ENCODE measurements around the gene CCDC88B.

Gene CCDC88B

DNA sequence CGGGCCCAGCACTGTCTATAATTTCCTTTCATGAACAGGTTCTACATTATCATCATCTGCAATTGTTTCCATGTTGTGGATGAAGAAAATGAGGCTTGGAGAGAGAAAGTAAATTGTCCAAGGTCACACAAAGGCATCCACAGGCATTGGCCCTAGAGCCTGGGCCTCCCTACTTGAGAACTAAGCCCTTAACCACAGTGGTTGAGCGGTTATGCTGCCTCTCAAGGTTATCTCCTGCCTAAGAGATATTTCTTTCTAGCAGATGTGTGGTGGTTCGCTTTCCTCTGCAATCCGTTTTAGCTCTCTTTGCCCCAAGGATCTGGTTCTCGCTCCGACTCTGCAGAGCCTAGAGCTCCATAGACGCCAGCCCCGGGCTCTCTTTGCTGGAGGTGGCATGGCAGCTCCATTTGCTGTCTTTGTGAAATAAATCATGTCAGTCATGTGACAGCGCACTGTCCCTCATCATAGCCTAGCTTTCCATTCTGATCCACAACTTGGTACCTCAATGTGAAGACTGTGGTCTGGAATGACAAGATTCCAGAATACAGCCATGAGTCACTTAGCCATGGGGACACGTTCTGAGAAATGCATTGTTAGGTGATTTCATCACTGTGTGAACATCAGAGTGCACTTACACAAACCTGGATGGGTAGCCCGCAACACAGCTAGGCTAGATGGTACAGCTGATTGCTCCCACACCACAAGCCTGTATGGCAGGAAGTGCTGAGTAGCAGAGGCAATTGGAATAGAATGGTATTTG, 46.1 kb downstream of the CCDC88B start:
- peak; percentile 31 for DNase-seq

DNA sequence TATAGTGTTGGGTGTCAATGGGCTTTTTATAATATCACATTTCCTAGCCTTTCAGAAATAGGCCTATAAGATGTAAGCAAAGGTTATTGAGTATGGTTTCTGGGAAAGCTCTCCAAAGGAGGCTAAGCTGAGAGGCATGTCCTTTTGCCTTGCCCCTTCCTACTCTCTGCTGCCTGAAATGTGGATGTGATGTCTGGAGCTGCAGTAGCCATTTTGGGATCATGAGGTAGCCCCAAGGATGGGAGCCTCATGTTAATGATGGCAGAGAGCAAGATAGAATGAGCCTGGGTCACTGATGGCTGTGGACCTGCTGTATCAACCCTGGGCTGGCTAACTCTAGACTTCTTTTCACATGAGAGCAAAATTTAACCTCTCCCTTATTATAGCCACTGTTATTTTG, 47.9 kb downstream of the CCDC88B start:
- DNase-seq: no peak

DNA sequence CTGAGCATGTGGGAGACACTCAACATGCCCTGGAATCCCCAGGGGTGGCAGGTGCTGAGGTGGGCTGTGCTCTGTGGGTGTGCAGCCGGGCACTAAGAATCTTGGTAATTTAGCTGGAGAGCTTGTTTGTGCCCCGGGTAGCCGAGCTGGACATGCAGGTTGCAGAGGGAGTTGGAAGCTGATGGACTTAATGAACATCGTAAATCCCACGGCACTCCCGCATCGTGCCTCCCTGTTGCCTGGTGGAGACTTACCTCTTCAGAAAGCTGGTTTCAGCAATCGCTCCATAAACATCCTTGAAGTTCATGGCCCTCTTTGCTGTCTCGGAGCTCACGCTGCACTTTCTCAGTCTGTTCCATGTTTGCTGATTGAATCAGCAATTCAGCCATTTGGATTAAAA, 48.9 kb downstream of the CCDC88B start:
- no peak for DNase-seq

DNA sequence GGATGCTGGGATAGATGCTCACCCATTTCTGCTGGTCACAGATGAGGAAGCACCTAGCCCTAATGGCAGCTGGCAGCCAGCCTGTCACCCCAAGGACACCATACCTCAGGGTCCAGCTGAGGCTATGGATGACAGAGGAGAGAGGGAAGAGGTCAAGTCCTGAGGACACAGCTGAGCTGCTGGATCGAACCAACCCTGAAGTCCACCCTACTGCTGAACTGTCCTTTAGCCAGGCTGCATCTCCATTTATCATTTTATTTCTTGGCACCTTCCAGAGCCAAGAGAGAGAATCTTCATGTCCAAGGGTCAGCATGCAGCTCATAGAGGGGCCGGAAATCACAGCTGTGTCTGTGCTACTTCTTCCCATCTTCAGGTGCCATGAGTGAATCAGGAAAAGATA, 49.8 kb downstream of the CCDC88B start:
- no peak for DNase-seq

DNA sequence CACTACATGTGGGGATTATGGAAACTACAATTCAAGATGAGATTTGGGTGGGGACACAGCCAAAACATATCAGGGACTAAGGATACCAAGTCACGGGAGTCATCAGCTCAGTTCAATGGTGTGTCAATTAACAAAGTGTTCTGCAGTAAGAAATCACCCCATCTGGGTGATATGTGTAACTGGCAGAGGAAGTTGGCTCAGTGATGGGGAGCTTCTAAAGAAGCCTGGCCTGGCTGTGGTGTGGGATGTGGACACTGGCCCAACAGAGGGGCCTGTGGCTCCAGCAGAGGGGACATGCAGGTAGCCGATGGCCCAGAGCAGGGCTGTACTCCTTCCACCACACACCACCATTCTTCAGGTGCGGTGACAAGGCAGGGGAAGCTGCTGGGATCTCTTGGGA, 50.6 kb downstream of the CCDC88B start:
- DNase-seq: no peak

DNA sequence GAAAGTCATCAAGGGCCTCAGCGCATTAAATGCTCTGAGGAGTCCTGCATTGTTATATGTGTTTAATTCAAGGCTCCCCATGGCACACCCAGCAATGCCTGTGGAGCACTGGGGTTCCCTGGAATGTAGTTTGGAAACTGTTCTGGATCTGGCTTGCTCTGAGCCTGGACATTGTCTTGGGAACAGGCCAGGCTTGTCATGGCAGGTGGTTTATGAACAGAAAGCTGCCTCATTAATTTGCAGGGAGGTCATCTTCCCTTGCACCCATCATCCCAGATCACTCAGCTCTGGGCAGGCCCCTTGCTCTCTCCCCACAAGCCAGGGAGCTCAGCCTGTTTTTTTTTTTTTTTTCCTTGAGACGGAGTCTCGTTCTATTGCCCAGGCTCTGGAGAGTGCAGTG, 51.8 kb downstream of the CCDC88B start:
- DNase-seq: no peak

DNA sequence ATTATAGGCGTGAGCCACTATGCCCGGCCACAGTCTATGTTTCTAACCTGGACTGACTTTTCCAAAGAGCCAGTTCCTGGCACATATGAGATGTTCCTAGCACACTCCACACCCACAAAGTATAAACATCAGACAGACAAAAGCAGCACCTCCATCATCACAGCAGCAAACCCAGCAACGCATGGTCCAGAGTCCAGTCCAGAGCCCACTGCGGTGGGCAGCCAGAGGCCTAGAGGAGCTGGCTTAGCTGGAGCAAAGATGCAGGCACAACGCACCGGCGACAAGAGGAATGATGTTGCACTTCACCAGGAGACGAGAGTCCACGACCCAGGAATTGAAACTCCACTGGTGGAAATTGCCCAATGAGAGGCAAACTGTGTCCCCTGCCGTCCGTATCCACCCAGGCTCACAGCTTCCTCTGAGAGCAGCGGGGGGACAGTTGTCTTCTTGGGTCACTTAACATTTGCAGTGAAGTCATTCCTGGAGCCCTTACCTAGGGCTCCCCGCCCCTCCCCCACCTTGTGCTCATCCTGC, 55.6 kb downstream of the CCDC88B start:
- DNase-seq: no peak

DNA sequence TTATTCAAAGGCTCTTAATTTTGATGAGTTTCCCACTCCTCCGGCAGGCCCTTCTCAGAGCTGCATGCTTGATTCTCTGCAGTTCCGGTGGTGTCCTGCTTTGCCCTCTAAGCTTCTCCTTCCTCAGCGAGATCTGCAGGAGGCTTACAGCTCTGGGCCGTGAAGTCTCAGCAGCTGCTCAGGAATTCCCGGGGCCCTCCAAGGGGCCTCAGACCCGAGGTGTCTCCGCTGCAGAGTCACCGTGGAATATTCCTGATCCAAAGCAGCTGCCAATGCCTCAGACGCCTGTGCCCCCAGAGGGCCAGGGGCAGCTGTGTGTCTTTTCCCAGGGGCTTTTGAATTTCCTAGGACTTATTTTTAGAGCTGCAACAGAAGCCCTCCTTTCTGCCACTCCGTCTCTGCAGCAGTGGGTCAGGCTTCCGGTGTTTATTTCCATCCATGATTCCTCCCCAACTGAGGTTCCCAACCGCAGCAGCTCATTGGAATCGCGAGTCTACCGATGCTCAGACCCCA, 56.1 kb downstream of the CCDC88B start:
- DNase-seq: peak; percentile 25

DNA sequence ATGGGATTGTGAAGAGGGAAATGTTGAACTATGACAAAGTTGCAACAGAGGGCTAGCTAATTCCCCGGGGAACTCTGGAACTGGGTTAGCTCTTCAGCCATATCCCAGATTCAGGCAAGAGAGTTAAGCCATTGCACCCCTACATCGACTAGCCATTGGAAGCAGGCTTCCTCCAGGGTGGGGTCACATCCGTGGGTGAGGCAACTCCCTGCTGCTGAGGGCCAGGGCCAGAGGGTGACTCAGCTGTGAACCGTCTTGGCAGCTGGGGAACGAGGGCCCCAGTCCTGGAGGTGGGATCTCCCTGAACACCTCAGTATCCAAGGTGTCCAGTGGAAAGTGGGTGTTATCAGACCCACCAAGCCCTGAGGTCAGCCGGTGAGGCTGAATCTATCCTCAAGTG, 60.1 kb downstream of the CCDC88B start:
- DNase-seq: no peak

DNA sequence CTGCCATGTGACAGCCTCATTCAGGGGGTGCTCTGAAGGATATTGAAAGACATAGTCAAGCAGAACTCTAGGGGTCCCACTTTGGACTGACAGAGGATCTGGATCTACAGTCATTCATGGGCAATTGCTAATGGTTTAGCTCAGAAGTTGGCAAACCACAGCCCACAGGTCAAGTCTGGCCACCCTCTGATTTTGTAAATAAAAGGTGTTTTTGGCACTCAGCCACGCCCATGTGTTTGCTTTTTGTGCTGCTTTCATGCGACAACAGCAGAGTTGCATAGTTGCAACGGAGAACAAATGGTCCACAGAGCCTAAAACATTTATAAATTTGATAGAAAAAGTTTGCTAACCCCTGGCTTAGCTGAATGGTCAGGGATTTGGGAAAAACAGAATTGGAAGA, 60.7 kb downstream of the CCDC88B start:
- no peak for DNase-seq

DNA sequence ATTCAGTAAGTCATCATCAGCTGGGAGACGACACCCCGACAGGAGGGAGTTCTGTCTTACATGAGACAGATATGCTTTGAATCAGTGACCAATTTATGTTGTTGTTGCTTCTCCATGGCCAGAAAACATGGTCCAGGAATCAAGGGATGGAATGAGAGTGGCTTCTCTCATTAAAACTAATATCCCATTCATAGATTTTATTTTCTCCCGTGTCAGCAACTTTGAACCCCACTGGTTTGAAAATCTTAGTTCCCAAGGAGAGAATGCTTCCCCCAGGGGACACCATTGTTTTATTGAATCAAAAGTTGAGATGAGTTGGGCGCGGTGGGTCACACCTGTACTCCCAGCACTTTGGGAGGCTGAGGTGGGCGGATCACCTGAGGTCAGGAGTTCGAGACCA, 61.8 kb downstream of the CCDC88B start:
- no peak for DNase-seq

DNA sequence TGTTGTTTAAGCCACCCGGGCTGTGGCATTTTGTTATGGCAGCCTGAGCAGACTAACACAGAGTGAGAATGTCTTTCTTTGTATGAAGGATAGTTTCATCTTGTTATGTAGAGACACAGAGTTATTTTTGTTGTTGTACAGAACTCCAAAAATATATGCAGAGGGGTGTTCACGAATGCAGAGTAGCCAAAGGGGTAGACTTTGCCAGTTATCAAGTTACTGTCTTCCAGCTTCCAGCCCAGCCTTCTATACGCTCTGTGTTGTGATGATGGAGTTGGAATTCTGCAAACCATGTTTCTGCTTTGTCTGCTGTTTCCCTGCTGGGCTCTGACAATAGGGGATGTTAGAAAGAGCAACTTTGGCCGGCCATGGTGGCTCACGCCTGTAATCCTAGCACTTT, 63.1 kb downstream of the CCDC88B start:
- no peak for DNase-seq

DNA sequence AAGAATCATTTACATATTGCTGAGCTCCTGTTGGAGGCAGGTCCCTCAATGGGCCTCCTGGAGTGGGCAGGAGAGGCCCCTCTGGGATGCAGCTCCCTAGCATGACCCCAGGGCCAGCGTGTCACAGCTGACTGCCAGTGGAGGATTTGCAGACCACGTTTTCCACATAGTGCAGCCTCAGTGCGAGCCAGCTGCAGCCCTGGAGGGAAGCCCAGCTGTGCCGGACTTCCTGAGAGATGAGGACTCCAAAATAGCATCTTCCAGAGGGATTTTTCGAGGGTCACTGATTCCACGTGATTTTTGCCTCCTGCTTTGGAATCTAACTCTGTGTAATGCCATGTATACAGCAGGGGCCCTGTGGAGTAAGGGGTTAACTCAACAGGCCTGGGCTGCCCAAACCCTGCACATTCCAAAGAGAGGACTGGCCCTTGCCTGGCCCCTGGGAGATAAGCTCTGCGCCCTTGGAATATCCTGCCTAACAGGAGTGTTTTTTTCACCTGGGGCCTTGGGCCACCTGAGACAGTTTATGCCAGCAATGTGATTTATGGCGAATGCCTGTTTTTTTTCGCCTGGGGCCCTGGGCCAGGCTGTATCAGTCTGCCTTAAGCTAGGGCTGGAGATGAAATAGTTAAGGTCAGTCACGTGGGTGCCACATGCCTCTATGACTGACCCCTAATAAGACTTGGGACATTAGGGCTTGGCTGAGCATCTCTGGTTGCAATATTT, 66.4 kb downstream of the CCDC88B start:
- DNase-seq: no peak

All from fibroblast of skin of abdomen (primary cell).